HepG2 (cell line): ENCODE data around the gene VAMP8. TPM values are rescaled to one million over a fixed set of nuclear protein-coding genes. Genes with fewer than 3 reads are reported as not detected.

Experiments used
- AGO2 ChIP-seq: fragments of 200-400 bp; formaldehyde crosslinking; optimal IDR thresholded peaks from 2 replicates; pipeline ENCODE3; 2017; ENCODE audit warnings: mild to moderate bottlenecking, low read depth, low read length, moderate library complexity
- ASH2L ChIP-seq: fragments of 300-600, 200-600 bp; sonication (generic); IDR thresholded peaks from 2 replicates; pipeline ENCODE4 v1.7.0; 2017; ENCODE audit warnings: low read depth, mild to moderate bottlenecking, moderate library complexity, mixed read lengths, low read length; ENCODE audit not compliant: insufficient read length
- ATRX ChIP-seq: sonication (generic); formaldehyde crosslinking; IDR thresholded peaks from 2 replicates; pipeline ENCODE4 v1.4.0; 2020; ENCODE audit warnings: missing genetic modification reagents, borderline replicate concordance
- GATAD2A ChIP-seq: IDR thresholded peaks from 2 replicates; pipeline ENCODE4 v1.6.1; 2016
- HCFC1 ChIP-seq: fragments of 150-350 bp; IDR thresholded peaks from 2 replicates; pipeline ENCODE4 v1.6.1; 2014; ENCODE audit warnings: low read depth, low read length
- HOXD1 ChIP-seq: sonication (generic); formaldehyde crosslinking; IDR thresholded peaks from 2 replicates; pipeline ENCODE4 v1.5.0; 2020; ENCODE audit warnings: missing genetic modification reagents
- JARID2 ChIP-seq: sonication (generic); formaldehyde crosslinking; IDR thresholded peaks from 2 replicates; pipeline ENCODE4 v1.8.1; 2023; ENCODE audit warnings: missing genetic modification reagents, inconsistent platforms; ENCODE audit not compliant: insufficient replicate concordance
- MAFK ChIP-seq, 2 experiments: IDR thresholded peaks in 1 of 2; conservative IDR thresholded peaks in 1 of 2; 2 replicates each; pipeline ENCODE4 v1.6.1; 2011; ENCODE audit warnings: improper control_type of control experiment in 2 of 2, low read length in 2 of 2
- MEIS2 ChIP-seq: sonication (generic); formaldehyde crosslinking; IDR thresholded peaks from 2 replicates; pipeline ENCODE4 v1.9.0; 2021; ENCODE audit warnings: mild to moderate bottlenecking, missing genetic modification reagents
- MYC ChIP-seq: sonication (generic); formaldehyde crosslinking; IDR thresholded peaks from 2 replicates; pipeline ENCODE4 v1.9.0; 2021; ENCODE audit warnings: missing genetic modification reagents, borderline replicate concordance
- RFX3 ChIP-seq: IDR thresholded peaks from 2 replicates; pipeline ENCODE4 v1.6.1; 2016; ENCODE audit warnings: missing biosample characterization, missing genetic modification reagents
- SOX13 ChIP-seq, 3 experiments: fragments of 450-650 bp in 1 of 3; sonication (generic) in 1 of 3; formaldehyde crosslinking in 1 of 3; IDR thresholded peaks in 2 of 3; conservative IDR thresholded peaks in 1 of 3; 2 replicates each; pipeline versions ENCODE4 v1.5.0 to v1.6.1; 2016 to 2020; ENCODE audit warnings: antibody characterized with exemption in 1 of 3, mild to moderate bottlenecking in 1 of 3, missing compliant biosample characterization in 1 of 3, missing genetic modification reagents in 1 of 3, moderate library complexity in 1 of 3
- TMF1 ChIP-seq: sonication (generic); formaldehyde crosslinking; IDR thresholded peaks from 2 replicates; pipeline ENCODE4 v1.8.1; 2022; ENCODE audit warnings: low read depth, missing genetic modification reagents
- XRCC5 ChIP-seq: fragments of 200-400 bp; formaldehyde crosslinking; optimal IDR thresholded peaks from 2 replicates; pipeline ENCODE3; 2017; ENCODE audit warnings: mild to moderate bottlenecking, low read length
- ZNF326 ChIP-seq: sonication (generic); formaldehyde crosslinking; IDR thresholded peaks from 2 replicates; pipeline ENCODE4 v1.4.0; 2020; ENCODE audit warnings: missing genetic modification reagents, borderline replicate concordance
- ZNF329 ChIP-seq: sonication (generic); formaldehyde crosslinking; IDR thresholded peaks from 2 replicates; pipeline ENCODE4 v1.9.0; 2021; ENCODE audit warnings: low read depth, mild to moderate bottlenecking, missing genetic modification reagents
- ZNF7 ChIP-seq: IDR thresholded peaks from 2 replicates; pipeline ENCODE4 v1.6.1; 2016; ENCODE audit warnings: missing biosample characterization, missing genetic modification reagents
- ZNF724P ChIP-seq: sonication (generic); formaldehyde crosslinking; IDR thresholded peaks from 2 replicates; pipeline ENCODE4 v1.8.0; 2022; ENCODE audit warnings: missing genetic modification reagents, borderline replicate concordance
- ZNF747 ChIP-seq: sonication (generic); formaldehyde crosslinking; IDR thresholded peaks from 2 replicates; pipeline ENCODE4 v1.8.1; 2023; ENCODE audit warnings: missing genetic modification reagents, mild to moderate bottlenecking, borderline replicate concordance
- ZNF772 ChIP-seq: sonication (generic); formaldehyde crosslinking; IDR thresholded peaks from 2 replicates; pipeline ENCODE4 v1.5.0; 2020; ENCODE audit warnings: mild to moderate bottlenecking, missing genetic modification reagents
- ZNF891 ChIP-seq: sonication (generic); formaldehyde crosslinking; IDR thresholded peaks from 2 replicates; pipeline ENCODE4 v1.5.0; 2020; ENCODE audit warnings: mild to moderate bottlenecking, missing genetic modification reagents
- polyA plus RNA-seq, 8 experiments: library from polyadenylated mRNA; depleted of rRNA in 3 of 8; stranded (reverse) in 7 of 8; unstranded in 1 of 8; fragments of >200 nt; fragmentation: Illumina TruSeq in 4 of 8; extraction: Trizol in 4 of 8; gene quantifications; 2 replicates each; pipeline versions ENCODE4 v1.2.1 to v1.2.3, GENCODE V29; 2011 to 2016; ENCODE audit warnings: low read depth in 4 of 8, missing spikeins in 1 of 8, mixed read lengths in 1 of 8; ENCODE audit not compliant: insufficient read depth in 1 of 8
- total RNA-seq, 5 experiments: library from RNA; depleted of rRNA; stranded (reverse); fragments of >200 nt; fragmentation: Illumina TruSeq; extraction: Trizol; gene quantifications; 2 replicates each; pipeline ENCODE4 v1.2.3, GENCODE V29; 2016; ENCODE audit warnings: low read depth in 1 of 5
- TF ChIP-seq, protein P1 (sequence below): sonication (generic); formaldehyde crosslinking; IDR thresholded peaks from 2 replicates; pipeline ENCODE4 v1.9.0; 2021; ENCODE audit warnings: missing genetic modification reagents, borderline replicate concordance
- TF ChIP-seq, protein P2 (sequence below): sonication (generic); formaldehyde crosslinking; IDR thresholded peaks from 2 replicates; pipeline ENCODE4 v1.4.0; 2020; ENCODE audit warnings: missing genetic modification reagents

Gene VAMP8
- total and polyA plus RNA-seq, 2 of the 13 experiments (the other 11 are each of a cell fraction or from before 2014, with no cell fraction given) = 83.3 to 157 TPM

- peak; percentile 63 for TF ChIP-seq MEIS2 (CRISPR knock-in tag)
- no peak; the same call in 1 of the 2 replicates for TF ChIP-seq HOXD1 (CRISPR knock-in tag)
- TF ChIP-seq SOX13 (IDR thresholded peaks at IDR 0.05) = no peak
- no peak for TF ChIP-seq SOX13 (CRISPR knock-in tag; conservative IDR thresholded peaks at IDR 0.05 in 1 of 2, IDR thresholded peaks at IDR 0.05 in 1 of 2)
- no peak for TF ChIP-seq ATRX (CRISPR knock-in tag)
- no peak for TF ChIP-seq ZNF329
- TF ChIP-seq XRCC5 = peak; percentile 37
- no peak for TF ChIP-seq HCFC1
- TF ChIP-seq MAFK (conservative IDR thresholded peaks at IDR 0.05 in 1 of 2, IDR thresholded peaks at IDR 0.05 in 1 of 2; ENCODE audit: low read length in 2 of 2) = no peak
- TF ChIP-seq ZNF724P (CRISPR knock-in tag) = no peak
- TF ChIP-seq, protein P1, sequence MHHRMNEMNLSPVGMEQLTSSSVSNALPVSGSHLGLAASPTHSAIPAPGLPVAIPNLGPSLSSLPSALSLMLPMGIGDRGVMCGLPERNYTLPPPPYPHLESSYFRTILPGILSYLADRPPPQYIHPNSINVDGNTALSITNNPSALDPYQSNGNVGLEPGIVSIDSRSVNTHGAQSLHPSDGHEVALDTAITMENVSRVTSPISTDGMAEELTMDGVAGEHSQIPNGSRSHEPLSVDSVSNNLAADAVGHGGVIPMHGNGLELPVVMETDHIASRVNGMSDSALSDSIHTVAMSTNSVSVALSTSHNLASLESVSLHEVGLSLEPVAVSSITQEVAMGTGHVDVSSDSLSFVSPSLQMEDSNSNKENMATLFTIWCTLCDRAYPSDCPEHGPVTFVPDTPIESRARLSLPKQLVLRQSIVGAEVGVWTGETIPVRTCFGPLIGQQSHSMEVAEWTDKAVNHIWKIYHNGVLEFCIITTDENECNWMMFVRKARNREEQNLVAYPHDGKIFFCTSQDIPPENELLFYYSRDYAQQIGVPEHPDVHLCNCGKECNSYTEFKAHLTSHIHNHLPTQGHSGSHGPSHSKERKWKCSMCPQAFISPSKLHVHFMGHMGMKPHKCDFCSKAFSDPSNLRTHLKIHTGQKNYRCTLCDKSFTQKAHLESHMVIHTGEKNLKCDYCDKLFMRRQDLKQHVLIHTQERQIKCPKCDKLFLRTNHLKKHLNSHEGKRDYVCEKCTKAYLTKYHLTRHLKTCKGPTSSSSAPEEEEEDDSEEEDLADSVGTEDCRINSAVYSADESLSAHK = no peak
- peak; percentile 73; the same call in 1 of the 2 replicates for TF ChIP-seq ZNF747 (CRISPR knock-in tag)
- no peak for TF ChIP-seq RFX3 (CRISPR knock-in tag)
- TF ChIP-seq ZNF772 (CRISPR knock-in tag) = peak; percentile 83; the same call in 1 of the 2 replicates
- TF ChIP-seq ZNF7 (CRISPR knock-in tag) = no peak
- peak; percentile 85 for TF ChIP-seq ASH2L
- peak; percentile 92 for TF ChIP-seq ZNF891 (CRISPR knock-in tag)
- TF ChIP-seq JARID2 (CRISPR knock-in tag) = no peak
- peak; percentile 75; the same call in 1 of the 2 replicates for TF ChIP-seq MYC
- peak; percentile 5; the same call in 1 of the 2 replicates for TF ChIP-seq TMF1
- no peak for TF ChIP-seq GATAD2A (CRISPR knock-in tag)
- TF ChIP-seq AGO2 = peak; percentile 96
- no peak for TF ChIP-seq ZNF326
- TF ChIP-seq, protein P2, sequence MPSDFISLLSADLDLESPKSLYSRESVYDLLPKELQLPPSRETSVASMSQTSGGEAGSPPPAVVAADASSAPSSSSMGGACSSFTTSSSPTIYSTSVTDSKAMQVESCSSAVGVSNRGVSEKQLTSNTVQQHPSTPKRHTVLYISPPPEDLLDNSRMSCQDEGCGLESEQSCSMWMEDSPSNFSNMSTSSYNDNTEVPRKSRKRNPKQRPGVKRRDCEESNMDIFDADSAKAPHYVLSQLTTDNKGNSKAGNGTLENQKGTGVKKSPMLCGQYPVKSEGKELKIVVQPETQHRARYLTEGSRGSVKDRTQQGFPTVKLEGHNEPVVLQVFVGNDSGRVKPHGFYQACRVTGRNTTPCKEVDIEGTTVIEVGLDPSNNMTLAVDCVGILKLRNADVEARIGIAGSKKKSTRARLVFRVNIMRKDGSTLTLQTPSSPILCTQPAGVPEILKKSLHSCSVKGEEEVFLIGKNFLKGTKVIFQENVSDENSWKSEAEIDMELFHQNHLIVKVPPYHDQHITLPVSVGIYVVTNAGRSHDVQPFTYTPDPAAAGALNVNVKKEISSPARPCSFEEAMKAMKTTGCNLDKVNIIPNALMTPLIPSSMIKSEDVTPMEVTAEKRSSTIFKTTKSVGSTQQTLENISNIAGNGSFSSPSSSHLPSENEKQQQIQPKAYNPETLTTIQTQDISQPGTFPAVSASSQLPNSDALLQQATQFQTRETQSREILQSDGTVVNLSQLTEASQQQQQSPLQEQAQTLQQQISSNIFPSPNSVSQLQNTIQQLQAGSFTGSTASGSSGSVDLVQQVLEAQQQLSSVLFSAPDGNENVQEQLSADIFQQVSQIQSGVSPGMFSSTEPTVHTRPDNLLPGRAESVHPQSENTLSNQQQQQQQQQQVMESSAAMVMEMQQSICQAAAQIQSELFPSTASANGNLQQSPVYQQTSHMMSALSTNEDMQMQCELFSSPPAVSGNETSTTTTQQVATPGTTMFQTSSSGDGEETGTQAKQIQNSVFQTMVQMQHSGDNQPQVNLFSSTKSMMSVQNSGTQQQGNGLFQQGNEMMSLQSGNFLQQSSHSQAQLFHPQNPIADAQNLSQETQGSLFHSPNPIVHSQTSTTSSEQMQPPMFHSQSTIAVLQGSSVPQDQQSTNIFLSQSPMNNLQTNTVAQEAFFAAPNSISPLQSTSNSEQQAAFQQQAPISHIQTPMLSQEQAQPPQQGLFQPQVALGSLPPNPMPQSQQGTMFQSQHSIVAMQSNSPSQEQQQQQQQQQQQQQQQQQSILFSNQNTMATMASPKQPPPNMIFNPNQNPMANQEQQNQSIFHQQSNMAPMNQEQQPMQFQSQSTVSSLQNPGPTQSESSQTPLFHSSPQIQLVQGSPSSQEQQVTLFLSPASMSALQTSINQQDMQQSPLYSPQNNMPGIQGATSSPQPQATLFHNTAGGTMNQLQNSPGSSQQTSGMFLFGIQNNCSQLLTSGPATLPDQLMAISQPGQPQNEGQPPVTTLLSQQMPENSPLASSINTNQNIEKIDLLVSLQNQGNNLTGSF (CRISPR knock-in tag) = 0 out of 2 replicates have a peak, but pooled peaks have one; percentile 47
Measured at GRCh38 chr2:85595301-85596025, 18.1 kb downstream of the VAMP8 start, which contains the start of gene RNF181 (continued).
